H1 (cell line): Measurements from ENCODE around the gene LAIR2. TPM values are rescaled to one million over a fixed set of nuclear protein-coding genes. Genes with fewer than 3 reads are reported as not detected.

Experiments used
- CTCF ChIA-PET: fragments of 300-600 bp; sonication (Branson Sonifier 250); formaldehyde crosslinking; loops from one replicate; lab custom pipeline; 2021; ENCODE audit not compliant: partially characterized antibody; lab: Charles Lee
- POLR2A ChIA-PET: fragments of 300-600 bp; sonication (Branson Sonifier 250); formaldehyde crosslinking; loops from one replicate; lab custom pipeline; 2021; ENCODE audit warnings: inconsistent platforms; ENCODE audit not compliant: partially characterized antibody; lab: Charles Lee
- DNase-seq, 2 experiments: peaks; one replicate each; pipeline versions ENCODE4 v3.0.0 to v3.0.0-alpha.2; 2010 to 2022; ENCODE audit warnings: low spot score in 2 of 2, low read depth in 1 of 2, mixed read lengths in 1 of 2
- FAIRE-seq: peaks from 2 replicates; lab custom pipeline; 2011; peaks lifted over from hg19 to GRCh38; lab: Jason Lieb, UNC
- H2AFZ ChIP-seq: 2 replicates; pipeline ENCODE4 v1.8.1; 2012; ENCODE audit warnings: low read length, inconsistent platforms
- H2AK5ac ChIP-seq: 2 replicates; pipeline ENCODE4 v1.6.1; 2013; ENCODE audit warnings: low read depth, low read length
- H2BK120ac ChIP-seq: replicated peaks from 2 replicates; pipeline ENCODE3; 2013; ENCODE audit warnings: low read depth, low read length, inconsistent platforms
- H2BK12ac ChIP-seq: 2 replicates; pipeline ENCODE4 v1.6.1; 2013; ENCODE audit warnings: low read depth, low read length
- H2BK15ac ChIP-seq: 2 replicates; pipeline ENCODE4 v1.6.1; 2013; ENCODE audit warnings: low read length
- H2BK20ac ChIP-seq: 2 replicates; pipeline ENCODE4 v1.6.1; 2013; ENCODE audit warnings: low read length
- H2BK5ac ChIP-seq: 2 replicates; pipeline ENCODE4 v1.6.1; 2013; ENCODE audit warnings: low read depth, low read length
- H3K14ac ChIP-seq: 2 replicates; pipeline ENCODE4 v1.6.1; 2013; ENCODE audit warnings: inconsistent platforms; ENCODE audit not compliant: insufficient read length
- H3K18ac ChIP-seq: 2 replicates; pipeline ENCODE4 v1.6.1; 2013; ENCODE audit warnings: low read length; ENCODE audit errors: extremely low read depth
- H3K23ac ChIP-seq: 2 replicates; pipeline ENCODE4 v1.6.1; 2013; ENCODE audit warnings: inconsistent platforms; ENCODE audit not compliant: insufficient read length
- H3K23me2 ChIP-seq: 2 replicates; pipeline ENCODE4 v1.6.1; 2013; ENCODE audit warnings: low read depth, low read length
- H3K27ac ChIP-seq: 2 replicates; pipeline ENCODE4 v1.6.1; 2011; ENCODE audit warnings: low read depth, low read length, inconsistent platforms
- H3K27me3 ChIP-seq, 4 experiments: replicated peaks in 1 of 4; 1 replicate in 1 of 4; 2 replicates in 3 of 4; pipeline versions ENCODE4 v1.6.1 to v1.8.1; 2011 to 2013; ENCODE audit warnings: low read length in 3 of 4, mild to moderate bottlenecking in 3 of 4, inconsistent platforms in 2 of 4, mixed read lengths in 2 of 4, moderate library complexity in 1 of 4; ENCODE audit not compliant: control insufficient read depth in 3 of 4, insufficient read depth in 3 of 4; ENCODE audit errors: extremely low read depth in 1 of 4
- H3K36me3 ChIP-seq, 4 experiments: 2 replicates each; pipeline versions ENCODE4 v1.6.1 to v1.8.1; 2011 to 2013; ENCODE audit warnings: mild to moderate bottlenecking in 4 of 4, low read length in 3 of 4, moderate library complexity in 2 of 4, control low read depth in 1 of 4, inconsistent platforms in 1 of 4; ENCODE audit not compliant: insufficient read depth in 4 of 4, control insufficient read depth in 2 of 4
- H3K4ac ChIP-seq: replicated peaks from 2 replicates; pipeline ENCODE3; 2013; ENCODE audit warnings: low read length, low read depth, mixed read lengths, inconsistent platforms; ENCODE audit not compliant: insufficient read length
- H3K4me1 ChIP-seq, 4 experiments: replicated peaks in 1 of 4; 1 replicate in 1 of 4; 2 replicates in 3 of 4; pipeline versions ENCODE4 v1.6.1 to v1.8.1; 2011 to 2013; ENCODE audit warnings: low read length in 3 of 4, inconsistent platforms in 2 of 4, mixed read lengths in 1 of 4; ENCODE audit not compliant: insufficient read depth in 4 of 4, control insufficient read depth in 3 of 4
- H3K4me2 ChIP-seq, 2 experiments: 2 replicates each; pipeline versions ENCODE4 v1.6.1 to v1.8.1; 2011 to 2013; ENCODE audit warnings: low read depth in 2 of 2, low read length in 2 of 2, control low read depth in 1 of 2, inconsistent platforms in 1 of 2, mild to moderate bottlenecking in 1 of 2; ENCODE audit not compliant: insufficient read depth in 1 of 2
- H3K4me3 ChIP-seq, 4 experiments: fragments of 200-600, 300-600 bp in 1 of 4; sonication (generic), shearing (Covaris generic), sonication (Bioruptor Twin) in 1 of 4; 2 replicates each; pipeline versions ENCODE4 v1.5.1 to v1.8.1; 2011 to 2016; ENCODE audit warnings: low read length in 4 of 4, low read depth in 3 of 4, control low read depth in 2 of 4, inconsistent platforms in 2 of 4, mild to moderate bottlenecking in 2 of 4, mixed read lengths in 1 of 4, moderate library complexity in 1 of 4; ENCODE audit not compliant: insufficient read depth in 2 of 4; ENCODE audit errors: extremely low read depth in 1 of 4
- H3K56ac ChIP-seq: replicated peaks from 2 replicates; pipeline ENCODE3; 2013; ENCODE audit warnings: low read depth, mild to moderate bottlenecking, mixed read lengths, low read length, inconsistent platforms; ENCODE audit not compliant: insufficient read length
- H3K79me1 ChIP-seq: 2 replicates; pipeline ENCODE4 v1.6.1; 2013; ENCODE audit warnings: low read depth, low read length, control low read depth
- H3K79me2 ChIP-seq, 2 experiments: 2 replicates each; pipeline versions ENCODE4 v1.6.1 to v1.8.1; 2012 to 2013; ENCODE audit warnings: low read length in 2 of 2, mild to moderate bottlenecking in 2 of 2, inconsistent platforms in 1 of 2; ENCODE audit not compliant: insufficient read depth in 2 of 2, control insufficient read depth in 1 of 2
- H3K9ac ChIP-seq, 4 experiments: replicated peaks in 1 of 4; 1 replicate in 1 of 4; 2 replicates in 3 of 4; pipeline versions ENCODE4 v1.6.1 to v1.8.1; 2011 to 2013; ENCODE audit warnings: low read depth in 3 of 4, low read length in 3 of 4, control low read depth in 2 of 4, mild to moderate bottlenecking in 2 of 4, moderate library complexity in 2 of 4, inconsistent platforms in 1 of 4; ENCODE audit errors: extremely low read depth in 1 of 4
- H3K9me3 ChIP-seq, 2 experiments: 2 replicates each; pipeline versions ENCODE4 v1.6.1 to v1.8.1; 2012 to 2013; ENCODE audit warnings: mild to moderate bottlenecking in 2 of 2, moderate library complexity in 2 of 2, control low read depth in 1 of 2, inconsistent platforms in 1 of 2, low read depth in 1 of 2, low read length in 1 of 2, mixed read lengths in 1 of 2; ENCODE audit not compliant: insufficient read depth in 2 of 2
- H4K20me1 ChIP-seq, 2 experiments: replicated peaks in 1 of 2; 2 replicates each; pipeline versions ENCODE3 to v1.8.1; 2011 to 2013; ENCODE audit warnings: inconsistent platforms in 2 of 2, low read length in 2 of 2, mild to moderate bottlenecking in 1 of 2; ENCODE audit not compliant: insufficient read depth in 2 of 2, control insufficient read depth in 1 of 2
- H4K5ac ChIP-seq: 2 replicates; pipeline ENCODE4 v1.6.1; 2013; ENCODE audit warnings: low read length, low read depth, mixed read lengths, inconsistent platforms; ENCODE audit not compliant: insufficient read length
- H4K8ac ChIP-seq: 2 replicates; pipeline ENCODE4 v1.8.0; 2013; ENCODE audit warnings: mild to moderate bottlenecking, moderate library complexity, low read length, inconsistent platforms; ENCODE audit not compliant: insufficient read depth; ENCODE audit errors: extremely low read depth
- H4K91ac ChIP-seq: replicated peaks from 2 replicates; pipeline ENCODE3; 2013; ENCODE audit warnings: low read length, mixed read lengths, inconsistent platforms; ENCODE audit not compliant: insufficient read length
- JUND ChIP-seq: IDR thresholded peaks from 2 replicates; pipeline ENCODE4 v1.6.1; 2011; ENCODE audit warnings: mild to moderate bottlenecking, improper control_type of control experiment, low read length
- POLR2AphosphoS5 ChIP-seq: IDR thresholded peaks from 2 replicates; pipeline ENCODE4 v1.6.1; 2011; ENCODE audit warnings: low read depth, low read length
- SIN3A ChIP-seq, 2 experiments: IDR thresholded peaks in 1 of 2; conservative IDR thresholded peaks in 1 of 2; 2 replicates each; pipeline ENCODE4 v1.6.1; 2011 to 2012; ENCODE audit warnings: low read length in 2 of 2, improper control_type of control experiment in 1 of 2, low read depth in 1 of 2, mild to moderate bottlenecking in 1 of 2
- SIRT6 ChIP-seq: IDR thresholded peaks from one replicate; pipeline ENCODE4 v1.7.1; 2012; ENCODE audit warnings: low read length, inconsistent platforms
- WGBS, 2 experiments: shearing (Covaris generic) in 1 of 2; methylation state at CpG; one replicate each; pipeline versions ENCODE4 v1.1.6 to v1.1.7; 2013 to 2015; ENCODE audit warnings: low lambda C conversion rate in 2 of 2, mixed read lengths in 2 of 2, inconsistent platforms in 1 of 2, low coverage in 1 of 2, missing lambda C conversion rate in 1 of 2; ENCODE audit not compliant: insufficient replicate concordance in 2 of 2, insufficient coverage in 1 of 2, insufficient read length in 1 of 2; ENCODE audit errors: extremely low coverage in 1 of 2, missing lambda C conversion rate in 1 of 2; 5-methylcytosine and 5-hydroxymethylcytosine counted together
- polyA plus RNA-seq, 7 experiments: library from polyadenylated mRNA; depleted of rRNA in 3 of 7; stranded (reverse) in 5 of 7; unstranded in 2 of 7; fragments of >200 nt in 5 of 7; fragments of 200-250 nt in 2 of 7; gene quantifications; 1 replicate in 5 of 7; 2 replicates in 1 of 7; 4 replicates in 1 of 7; pipeline versions ENCODE4 v1.2.1 to v1.2.3, GENCODE V29; 2011 to 2013; ENCODE audit warnings: missing spikeins in 2 of 7, mixed read lengths in 2 of 7
- total RNA-seq: library from RNA; stranded (reverse); fragmentation: NEBNext Ultra II Directional; extraction: Animal tissue kit (Norgen Biotek cat#: 25700); gene quantifications from 2 replicates; pipeline ENCODE4 v1.2.1, GENCODE V29; 2021

LAIR2 gene
- total and polyA plus RNA-seq, 2 of the 8 experiments (the other 6 are each of a cell fraction or from before 2014, with no cell fraction given) = not detected

DNA sequence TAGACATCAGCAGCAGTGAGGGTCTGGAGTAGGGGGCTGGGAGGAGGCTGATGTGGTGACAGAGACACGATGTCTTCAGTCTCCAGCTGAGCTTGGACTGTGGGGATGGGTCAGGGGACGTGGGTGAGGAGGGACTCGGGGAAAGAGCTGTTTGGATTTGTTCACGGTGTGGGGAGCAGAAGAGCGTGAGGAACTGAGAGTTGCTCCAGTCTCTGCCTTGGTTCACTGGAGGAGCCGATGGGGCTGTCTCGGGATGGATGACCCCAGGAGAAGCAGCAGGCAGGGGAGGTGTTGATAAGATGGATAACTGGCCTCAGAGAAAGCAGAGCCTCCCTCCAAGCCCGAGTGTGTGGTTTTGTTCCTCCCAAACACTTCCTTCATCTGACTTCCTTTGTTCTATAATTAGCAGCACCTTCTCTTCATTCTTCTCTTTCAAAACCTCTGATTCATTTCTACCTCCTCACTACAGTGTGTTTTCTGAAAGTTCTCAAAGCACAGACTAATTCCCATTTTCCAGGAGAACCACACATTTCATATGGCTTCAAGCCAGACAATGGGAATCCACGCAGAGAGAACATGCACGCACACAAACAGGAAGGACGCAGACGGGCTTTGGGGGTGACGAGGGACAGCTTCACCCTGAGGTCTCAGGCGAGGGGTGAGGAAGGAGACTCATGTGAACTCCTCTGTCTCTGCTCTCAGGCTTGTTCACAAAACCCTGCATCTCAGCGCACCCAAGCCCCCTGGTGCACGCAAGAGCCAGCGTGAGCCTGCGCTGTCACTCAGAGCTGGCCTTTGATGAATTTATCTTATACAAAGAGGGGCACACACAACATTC, 18.6 kb downstream of the LAIR2 start:
- H3K4me1 ChIP-seq = no peaks in the 10 kb centered on the region
- TF ChIP-seq SIN3A (conservative IDR thresholded peaks at IDR 0.05 in 1 of 2, IDR thresholded peaks at IDR 0.05 in 1 of 2; ENCODE audit: low read depth in 1 of 2, low read length in 2 of 2) = no peak
- no peak for TF ChIP-seq POLR2AphosphoS5
- no peak for TF ChIP-seq SIRT6
- TF ChIP-seq JUND = no peak
- ChIA-PET POLR2A (no interaction called here), CTCF (interaction anchor here (1.2 kb wide), 1 partner anchor 154 kb away, joined by 3 read pairs; no protein-coding TSS in a partner anchor)
- H3K23me2 ChIP-seq = no peaks in the 10 kb centered on the region
- FAIRE-seq (no peak), DNase-seq (no peak)
- no peaks in the 10 kb centered on the region for H3K36me3 ChIP-seq
- H3K18ac ChIP-seq = no peak overlapping the region
- WGBS, 2 experiments = 78% methylated on average over 17 of the region's 18 CpGs; no CpG with 5 or more reads in 1 of the 2 experiments
- no peak overlapping the region for H2BK5ac ChIP-seq
- H2BK15ac ChIP-seq = no peak overlapping the region
- no peak overlapping the region for H2BK120ac ChIP-seq
- H3K27me3 ChIP-seq = no peaks in the 10 kb centered on the region
- H3K14ac ChIP-seq = no peak overlapping the region
- H3K79me2 ChIP-seq = no peaks in the 10 kb centered on the region
- no peak overlapping the region for H3K9ac ChIP-seq
- H4K8ac ChIP-seq = no peak overlapping the region
- no peak overlapping the region for H2BK12ac ChIP-seq
- no peak overlapping the region for H2BK20ac ChIP-seq
- no peaks in the 10 kb centered on the region for H4K20me1 ChIP-seq
- H3K23ac ChIP-seq = no peak overlapping the region
- H3K56ac ChIP-seq = no peak overlapping the region
- H2AK5ac ChIP-seq = no peak overlapping the region
- H2AFZ ChIP-seq = no peak overlapping the region
- no peak overlapping the region for H4K91ac ChIP-seq
- H3K27ac ChIP-seq = no peak overlapping the region
- H3K9me3 ChIP-seq = peaks cover 54 to 88% of the 10 kb centered on the region in 2 experiments
- no peak overlapping the region for H3K4ac ChIP-seq
- H3K4me2 ChIP-seq = no peak overlapping the region
- no peaks in the 10 kb centered on the region for H3K79me1 ChIP-seq
- no peak overlapping the region for H3K4me3 ChIP-seq
- H4K5ac ChIP-seq = no peak overlapping the region
